ELR (cell line): ENCODE data around the gene FABP7.
"Not testable (repeated sequence)": the region's sequence is repeated elsewhere in the genome, so short reads cannot be mapped to it uniquely, and the experiment has no call there.

Experiments
- DNase-seq: peaks from one replicate; pipeline ENCODE4 v3.0.0-alpha.2; 2015; ENCODE audit warnings: low read depth

The FABP7 gene

GRCh38 chr6:122779667-122780066, at the start of gene FABP7:
Gene FABP7 (plus strand): TSS chr6:122779716. CDS start chr6:122779795, 79 bp downstream.
- DNase-seq = no peak

DNA sequence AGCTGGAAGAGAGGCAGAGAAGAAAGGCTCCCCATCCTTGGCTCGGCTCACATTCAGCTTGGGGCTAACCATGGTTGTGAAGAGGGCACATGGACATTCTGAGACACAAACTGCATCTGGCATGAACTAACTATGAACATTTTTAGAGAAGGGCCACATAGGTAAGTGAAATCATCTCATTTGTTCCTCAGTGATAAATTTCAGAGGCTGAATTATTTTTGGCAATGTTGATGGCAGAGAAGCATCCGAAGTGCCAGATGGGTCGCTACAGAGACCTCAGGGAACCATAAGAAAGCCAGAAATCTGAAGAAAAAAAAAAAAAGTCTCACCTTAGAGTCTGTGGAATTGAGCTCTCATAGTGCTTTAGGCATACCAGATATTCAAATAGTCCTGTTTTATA, 49.2 kb upstream of the FABP7 start:
- DNase-seq = no peak

DNA sequence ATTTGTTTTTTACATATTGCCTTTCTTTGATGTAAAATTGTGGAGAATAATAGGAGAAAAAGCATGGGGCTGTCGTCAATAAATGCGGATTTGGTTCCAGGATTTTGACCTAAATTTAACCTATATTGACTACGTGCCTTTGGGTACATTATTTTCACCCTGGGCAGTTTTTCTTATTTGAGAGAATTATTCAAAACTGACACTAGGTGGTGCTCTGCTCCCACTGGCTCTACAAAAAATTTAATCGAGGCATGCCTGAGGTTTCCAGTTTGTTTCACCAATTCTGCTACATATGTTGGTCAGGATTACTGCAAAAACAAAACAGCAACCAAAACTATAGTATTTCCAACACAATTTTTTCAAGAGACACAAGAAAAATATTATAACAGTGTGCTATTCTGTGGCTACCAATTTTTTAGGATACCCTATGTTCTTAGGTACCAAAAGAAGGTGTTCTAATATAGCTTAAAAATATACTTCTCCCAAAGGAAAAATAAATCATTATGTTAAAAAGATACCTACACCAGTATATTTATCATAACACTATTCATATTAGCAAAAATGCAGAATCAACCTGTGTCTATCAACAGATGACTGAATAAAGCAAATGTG, 48.6 kb upstream of the FABP7 start:
- peak; percentile 61 for DNase-seq

GRCh38 chr6:122733259-122733658, 46.3 kb upstream of the FABP7 start:
- DNase-seq = no peak

GRCh38 chr6:122734529-122735395, 44.8 kb upstream of the FABP7 start:
- DNase-seq = no peak

GRCh38 chr6:122735582-122735981, 43.9 kb upstream of the FABP7 start:
- DNase-seq = no peak

DNA sequence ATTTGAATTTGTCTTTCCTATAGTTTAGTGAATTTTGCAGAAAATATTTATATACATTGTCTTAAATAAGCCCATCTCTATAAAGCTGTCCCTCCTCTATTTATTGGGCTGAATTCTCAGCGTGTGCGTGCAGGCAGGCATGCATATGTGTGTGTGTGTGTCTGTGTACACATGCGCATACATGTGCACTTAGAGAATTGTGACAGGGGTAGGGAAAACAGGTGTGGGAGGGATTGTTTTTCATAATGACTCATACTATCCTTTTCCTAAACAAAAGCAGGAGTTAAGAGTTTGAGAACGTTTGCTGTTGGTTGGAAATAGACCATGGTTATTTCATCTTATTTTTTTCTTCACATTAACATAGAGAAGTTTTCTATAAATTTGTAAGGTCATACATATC, 43.4 kb upstream of the FABP7 start:
- no peak for DNase-seq

GRCh38 chr6:122736616-122737015, 42.9 kb upstream of the FABP7 start:
- no peak for DNase-seq

- DNase-seq = no peak
Observed at GRCh38 chr6:122740091-122740490, 39.4 kb upstream of the FABP7 start.

- DNase-seq = no peak
Observed at GRCh38 chr6:122740936-122741335, 38.6 kb upstream of the FABP7 start.

GRCh38 chr6:122744247-122744646, 35.3 kb upstream of the FABP7 start:
- not testable (repeated sequence) for DNase-seq

- not testable (repeated sequence) for DNase-seq
Observed at GRCh38 chr6:122744856-122745255, 34.7 kb upstream of the FABP7 start.

DNA sequence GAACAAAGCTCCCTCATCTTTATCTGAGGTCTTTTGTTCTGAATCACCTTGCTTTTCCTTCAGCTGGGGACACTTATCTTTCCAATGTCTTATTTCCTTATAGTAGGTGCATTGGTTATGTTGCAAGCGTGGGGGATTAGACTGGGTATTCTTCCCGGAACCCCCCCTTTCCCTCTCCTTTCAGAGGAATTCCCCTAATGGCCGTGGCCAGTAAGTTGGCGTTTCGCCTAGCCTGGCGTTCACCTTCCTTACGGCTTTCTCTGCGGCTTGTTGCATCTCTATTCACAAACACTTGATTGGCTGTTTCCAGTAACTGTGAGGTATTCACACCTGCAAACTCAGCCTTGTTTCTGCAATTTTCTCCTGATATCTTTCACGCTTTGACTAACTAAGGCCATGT, 32.8 kb upstream of the FABP7 start:
- DNase-seq = no peak

GRCh38 chr6:122747573-122747972, 31.9 kb upstream of the FABP7 start:
- DNase-seq = no peak

GRCh38 chr6:122748945-122749344, 30.6 kb upstream of the FABP7 start:
- DNase-seq = not testable (repeated sequence)

GRCh38 chr6:122749451-122750050, 30.0 kb upstream of the FABP7 start:
- DNase-seq = no peak

DNA sequence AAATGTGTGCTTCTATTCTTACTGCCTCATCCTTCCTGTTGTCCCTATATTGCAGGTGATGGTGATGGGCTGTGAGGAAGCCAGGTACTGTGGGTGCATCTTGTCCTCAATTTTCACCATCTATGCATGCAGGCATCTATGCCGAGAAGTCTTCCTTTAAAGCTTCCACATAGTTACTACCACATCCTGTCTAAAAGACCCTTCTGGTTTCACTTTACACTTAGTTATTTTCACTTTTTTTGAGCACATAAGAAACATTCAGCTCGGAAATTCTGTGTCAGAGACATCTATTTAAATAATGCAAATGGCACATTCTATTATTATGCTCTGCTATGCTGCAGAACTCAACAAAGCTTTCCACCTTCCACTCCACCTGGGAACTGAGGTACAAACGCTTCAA, 28.2 kb upstream of the FABP7 start:
- no peak for DNase-seq

DNA sequence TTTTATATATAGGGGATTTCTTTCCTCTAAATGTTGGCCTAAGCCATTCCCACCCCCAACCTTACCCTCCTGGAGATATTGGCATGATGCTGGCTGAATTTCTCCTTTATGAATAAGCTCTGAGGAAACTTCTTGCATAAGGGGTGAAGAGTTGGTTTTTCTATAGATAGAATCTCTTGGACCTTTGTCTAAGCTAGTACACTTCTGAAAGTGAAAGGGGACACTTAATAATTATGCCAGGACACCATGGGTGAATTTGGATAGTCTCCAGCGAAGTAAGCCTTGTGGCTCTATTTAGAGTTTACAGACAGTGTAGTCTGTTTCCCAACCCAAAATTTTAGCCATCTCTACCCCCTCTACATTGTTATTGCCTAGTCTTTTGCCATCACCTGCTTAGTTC, 27.1 kb upstream of the FABP7 start:
- DNase-seq = no peak

DNA sequence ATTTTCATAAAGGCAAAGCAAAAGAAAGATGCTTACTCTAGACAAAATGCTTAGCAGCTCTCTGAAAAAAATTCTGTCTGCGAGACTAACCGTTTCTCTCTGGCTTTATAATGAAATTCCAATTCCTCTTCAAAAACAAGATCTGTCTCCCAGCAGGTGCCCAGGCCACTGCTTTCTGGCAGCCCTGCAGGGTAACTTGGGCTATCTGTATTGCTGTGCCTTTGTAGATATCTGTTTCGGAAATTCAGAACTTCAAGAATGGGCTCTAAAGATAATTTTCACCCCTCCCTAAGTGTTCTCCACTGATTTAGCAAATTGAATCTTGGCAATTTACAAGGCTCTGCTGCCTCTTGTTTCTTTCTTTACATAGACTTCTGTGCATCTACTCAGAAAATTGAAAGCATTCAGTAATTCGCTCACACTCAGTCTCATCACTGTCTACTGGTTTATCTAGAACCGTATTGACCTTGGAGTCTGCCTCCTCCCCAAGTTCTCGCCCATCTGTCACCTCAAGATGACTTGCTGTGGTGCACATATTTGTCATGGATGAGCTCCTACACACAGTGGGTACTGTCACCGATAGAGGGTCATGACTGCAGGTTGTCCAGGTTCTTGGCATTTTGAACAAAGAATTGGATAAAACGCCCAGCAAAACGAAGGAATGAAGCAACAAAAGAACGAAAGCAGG, 26.4 kb upstream of the FABP7 start:
- no peak for DNase-seq

DNA sequence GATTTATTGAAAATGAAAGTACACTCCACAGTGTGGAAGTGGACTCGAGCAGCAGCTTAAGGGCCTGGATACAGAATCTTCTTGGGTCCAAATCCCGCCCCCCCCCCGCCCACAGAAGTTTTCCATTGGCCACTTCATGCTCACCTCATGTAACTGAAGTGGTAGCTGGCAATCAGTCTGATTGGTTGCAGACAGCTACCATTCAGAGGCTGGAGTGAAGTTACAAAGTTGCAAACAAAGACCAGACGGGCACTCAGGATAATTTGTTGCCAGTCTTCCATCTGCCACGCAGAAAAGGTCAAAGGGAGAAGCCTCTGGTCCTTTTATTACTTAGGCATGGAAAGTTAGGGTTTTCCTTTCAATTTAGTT, 25.8 kb upstream of the FABP7 start:
- DNase-seq = no peak

- DNase-seq = no peak
Observed at GRCh38 chr6:122754191-122754731, 25.3 kb upstream of the FABP7 start.

GRCh38 chr6:122755901-122756300, 23.6 kb upstream of the FABP7 start:
- no peak for DNase-seq
